ENCODE results near the gene NAP1L1.

NAP1L1 gene

DNA sequence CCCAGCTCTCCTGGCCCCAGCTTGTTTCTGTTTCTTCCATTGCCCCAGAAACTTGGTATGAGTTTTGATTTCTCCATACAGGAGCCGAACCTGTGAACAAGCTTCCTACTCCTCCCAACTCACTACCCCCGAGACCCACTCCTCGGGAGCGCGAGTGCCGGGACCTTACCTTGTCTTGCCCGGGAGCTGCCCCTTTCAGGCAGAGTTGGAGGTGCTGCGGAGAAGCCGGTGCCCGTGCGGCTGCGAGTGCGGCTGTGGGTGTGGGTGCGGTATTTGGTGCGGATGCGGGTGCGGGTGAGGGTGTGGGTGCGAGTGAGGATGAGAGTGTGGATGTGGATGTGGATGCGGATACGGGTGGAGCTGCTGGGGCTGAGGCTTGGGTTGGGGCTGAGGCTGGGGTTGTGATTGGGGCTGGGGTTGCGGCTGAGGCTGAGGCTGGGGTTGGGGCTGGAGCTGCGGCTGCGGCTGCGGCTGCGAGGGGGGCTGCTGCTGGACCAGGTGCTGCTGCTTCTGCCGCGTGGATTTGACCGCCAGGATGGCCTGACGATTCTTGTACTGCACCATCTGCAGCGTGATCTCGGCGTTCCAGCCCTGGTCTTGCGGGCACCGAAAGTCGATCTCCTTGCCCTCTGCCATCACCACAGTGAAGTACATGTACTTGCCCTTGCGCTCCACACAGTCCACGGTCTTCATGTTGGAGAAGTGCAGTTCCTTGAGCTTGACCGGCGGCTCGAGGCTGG lies 54.0 kb downstream of the NAP1L1 start:
- TF ChIP-seq MAX (IDR thresholded peaks at IDR 0.05; ENCODE audit: low read depth, low read length) (peak; percentile 28; the same call in 1 of the 2 replicates), POLR2A (IDR thresholded peaks at IDR 0.05; ENCODE audit: extremely low read depth, insufficient read length) (no peak), MYC (IDR thresholded peaks at IDR 0.05; ENCODE audit: low read depth, low read length) (no peak)
- TF ChIP-seq, protein P1, sequence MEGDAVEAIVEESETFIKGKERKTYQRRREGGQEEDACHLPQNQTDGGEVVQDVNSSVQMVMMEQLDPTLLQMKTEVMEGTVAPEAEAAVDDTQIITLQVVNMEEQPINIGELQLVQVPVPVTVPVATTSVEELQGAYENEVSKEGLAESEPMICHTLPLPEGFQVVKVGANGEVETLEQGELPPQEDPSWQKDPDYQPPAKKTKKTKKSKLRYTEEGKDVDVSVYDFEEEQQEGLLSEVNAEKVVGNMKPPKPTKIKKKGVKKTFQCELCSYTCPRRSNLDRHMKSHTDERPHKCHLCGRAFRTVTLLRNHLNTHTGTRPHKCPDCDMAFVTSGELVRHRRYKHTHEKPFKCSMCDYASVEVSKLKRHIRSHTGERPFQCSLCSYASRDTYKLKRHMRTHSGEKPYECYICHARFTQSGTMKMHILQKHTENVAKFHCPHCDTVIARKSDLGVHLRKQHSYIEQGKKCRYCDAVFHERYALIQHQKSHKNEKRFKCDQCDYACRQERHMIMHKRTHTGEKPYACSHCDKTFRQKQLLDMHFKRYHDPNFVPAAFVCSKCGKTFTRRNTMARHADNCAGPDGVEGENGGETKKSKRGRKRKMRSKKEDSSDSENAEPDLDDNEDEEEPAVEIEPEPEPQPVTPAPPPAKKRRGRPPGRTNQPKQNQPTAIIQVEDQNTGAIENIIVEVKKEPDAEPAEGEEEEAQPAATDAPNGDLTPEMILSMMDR (IDR thresholded peaks at IDR 0.05; ENCODE audit: low read depth, low read length): peak; percentile 3
- H3K4me3 ChIP-seq (ENCODE audit: low read depth, low read length): peak overlapping the region; percentile 79
- peak; percentile 73 for DNase-seq (ENCODE audit: low read depth)

- peak overlapping the region; percentile 79 for H3K4me3 ChIP-seq (ENCODE audit: low read depth, low read length)
- no peak for TF ChIP-seq POLR2A (IDR thresholded peaks at IDR 0.05; ENCODE audit: extremely low read depth, insufficient read length)
- TF ChIP-seq, protein P1 (IDR thresholded peaks at IDR 0.05; ENCODE audit: low read depth, low read length): no peak
- no peak for TF ChIP-seq MAX (IDR thresholded peaks at IDR 0.05; ENCODE audit: low read depth, low read length)
- no peak for TF ChIP-seq MYC (IDR thresholded peaks at IDR 0.05; ENCODE audit: low read depth, low read length)
- DNase-seq (ENCODE audit: low read depth): peak; percentile 67
These were observed 54.5 kb downstream of the NAP1L1 start for GRCh38 chr12:76029982-76030340.

- no peak for DNase-seq (ENCODE audit: low read depth)
- peak overlapping the region; percentile 79 for H3K4me3 ChIP-seq (ENCODE audit: low read depth, low read length)
- no peak for TF ChIP-seq MYC (IDR thresholded peaks at IDR 0.05; ENCODE audit: low read depth, low read length)
- TF ChIP-seq MAX (IDR thresholded peaks at IDR 0.05; ENCODE audit: low read depth, low read length): no peak
- TF ChIP-seq, protein P1 (IDR thresholded peaks at IDR 0.05; ENCODE audit: low read depth, low read length): no peak
- no peak for TF ChIP-seq POLR2A (IDR thresholded peaks at IDR 0.05; ENCODE audit: extremely low read depth, insufficient read length)
These were observed 55.8 kb downstream of the NAP1L1 start for GRCh38 chr12:76028571-76029277.

GRCh38 chr12:76026643-76027063 lies 57.8 kb downstream of the NAP1L1 start:
- DNase-seq (ENCODE audit: low read depth): no peak
- TF ChIP-seq MYC (IDR thresholded peaks at IDR 0.05; ENCODE audit: low read depth, low read length): no peak
- no peak for TF ChIP-seq POLR2A (IDR thresholded peaks at IDR 0.05; ENCODE audit: extremely low read depth, insufficient read length)
- no peak for TF ChIP-seq MAX (IDR thresholded peaks at IDR 0.05; ENCODE audit: low read depth, low read length)
- TF ChIP-seq, protein P1 (IDR thresholded peaks at IDR 0.05; ENCODE audit: low read depth, low read length): no peak
- H3K4me3 ChIP-seq (ENCODE audit: low read depth, low read length): no peak overlapping the region

GRCh38 chr12:76025601-76026575 lies 58.6 kb downstream of the NAP1L1 start:
- no peak for DNase-seq (ENCODE audit: low read depth)
- no peak for TF ChIP-seq MAX (IDR thresholded peaks at IDR 0.05; ENCODE audit: low read depth, low read length)
- TF ChIP-seq, protein P1 (IDR thresholded peaks at IDR 0.05; ENCODE audit: low read depth, low read length): no peak
- TF ChIP-seq POLR2A (IDR thresholded peaks at IDR 0.05; ENCODE audit: extremely low read depth, insufficient read length): no peak
- no peak for TF ChIP-seq MYC (IDR thresholded peaks at IDR 0.05; ENCODE audit: low read depth, low read length)
- no peak overlapping the region for H3K4me3 ChIP-seq (ENCODE audit: low read depth, low read length)
